Measurements from ENCODE around the gene MCUB.

The MCUB gene

DNA sequence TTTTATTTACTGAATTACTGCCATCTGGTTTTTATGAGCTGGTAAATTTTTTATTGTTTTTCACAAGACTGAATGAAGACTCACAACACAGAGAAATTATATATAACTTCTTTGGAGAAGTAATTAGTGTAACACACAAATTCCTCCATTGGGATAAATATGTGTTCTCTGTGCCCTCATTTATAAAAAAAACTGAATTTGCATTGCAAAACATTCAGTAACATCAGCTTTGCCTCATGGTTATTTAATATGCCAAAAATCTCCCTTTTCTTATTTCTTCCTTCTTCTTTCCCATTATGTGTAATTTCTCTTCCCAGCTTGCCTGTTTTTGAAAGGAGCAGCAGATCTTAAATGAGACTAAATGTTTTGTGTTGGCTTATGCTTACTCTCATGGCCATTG, 124.7 kb downstream of the MCUB start:
- Histone ChIP-seq H3K4me3 (ENCODE audit: severe bottlenecking) (no peak overlapping the region), H3K36me3 (ENCODE audit: low read depth) (peaks cover 14% of the 10 kb centered on the region), H3K9me3 (ENCODE audit: severe bottlenecking) (no peaks in the 10 kb centered on the region), H3K27ac (ENCODE audit: poor library complexity, severe bottlenecking) (no peak overlapping the region), H3K27me3 (ENCODE audit: insufficient read depth, poor library complexity, severe bottlenecking) (no peaks in the 10 kb centered on the region), H3K4me1 (ENCODE audit: insufficient read depth, poor library complexity, severe bottlenecking) (no peaks in the 10 kb centered on the region)
- DNase-seq (ENCODE audit: low spot score), result no peak
- no peak for TF ChIP-seq CTCF (IDR thresholded peaks at IDR 0.05; ENCODE audit: poor library complexity, severe bottlenecking)
- ATAC-seq (ENCODE audit: low read depth), result no peak

DNA sequence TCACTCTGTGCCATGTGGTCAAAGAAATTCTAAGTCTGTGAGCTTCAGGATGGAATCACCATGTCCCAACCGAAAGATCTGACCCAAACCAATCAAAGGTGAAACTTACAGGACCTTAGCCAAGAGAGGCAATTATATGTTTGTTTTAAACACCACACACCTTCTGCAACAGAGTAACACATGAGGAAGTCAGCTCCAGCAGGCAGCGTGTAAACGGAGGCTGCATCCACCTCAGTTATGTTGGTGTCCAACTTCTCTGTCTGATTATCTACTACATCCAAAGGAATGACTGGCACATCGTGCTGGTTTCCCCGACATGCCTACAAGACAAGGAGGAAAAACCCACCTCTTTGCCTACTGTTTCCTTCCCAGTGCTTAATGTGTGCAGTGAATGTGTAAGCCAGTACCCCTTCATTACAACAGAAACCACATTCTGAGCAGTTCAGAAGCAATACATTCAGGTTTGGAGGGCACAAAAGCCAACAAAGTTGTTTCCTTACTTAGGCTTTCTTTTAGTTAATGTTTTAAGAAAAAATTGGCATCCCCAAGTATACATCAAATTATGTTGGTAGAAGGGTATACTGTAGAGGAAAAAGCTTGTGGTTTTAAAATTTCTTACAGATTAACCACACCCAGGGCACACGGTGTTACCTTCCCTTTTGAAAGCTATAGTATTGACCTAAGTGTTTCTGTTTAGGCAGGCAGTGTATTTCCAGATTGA, 130.8 kb downstream of the MCUB start:
- Histone ChIP-seq H3K27me3 (ENCODE audit: insufficient read depth, poor library complexity, severe bottlenecking) (no peaks in the 10 kb centered on the region), H3K4me1 (ENCODE audit: insufficient read depth, poor library complexity, severe bottlenecking) (no peaks in the 10 kb centered on the region), H3K36me3 (ENCODE audit: low read depth) (peaks cover 28% of the 10 kb centered on the region), H3K27ac (ENCODE audit: poor library complexity, severe bottlenecking) (no peak overlapping the region), H3K9me3 (ENCODE audit: severe bottlenecking) (no peaks in the 10 kb centered on the region), H3K4me3 (ENCODE audit: severe bottlenecking) (no peak overlapping the region)
- ATAC-seq (ENCODE audit: low read depth) (no peak), DNase-seq (ENCODE audit: low spot score) (no peak)
- no peak for TF ChIP-seq CTCF (IDR thresholded peaks at IDR 0.05; ENCODE audit: poor library complexity, severe bottlenecking)

- DNase-seq (ENCODE audit: low spot score) (no peak), ATAC-seq (ENCODE audit: low read depth) (no peak)
- H3K36me3 ChIP-seq (ENCODE audit: low read depth), result peaks cover 28% of the 10 kb centered on the region
- no peaks in the 10 kb centered on the region for H3K27me3 ChIP-seq (ENCODE audit: insufficient read depth, poor library complexity, severe bottlenecking)
- no peak overlapping the region for H3K27ac ChIP-seq (ENCODE audit: poor library complexity, severe bottlenecking)
- no peaks in the 10 kb centered on the region for H3K9me3 ChIP-seq (ENCODE audit: severe bottlenecking)
- no peak overlapping the region for H3K4me3 ChIP-seq (ENCODE audit: severe bottlenecking)
- no peaks in the 10 kb centered on the region for H3K4me1 ChIP-seq (ENCODE audit: insufficient read depth, poor library complexity, severe bottlenecking)
- no peak for TF ChIP-seq CTCF (IDR thresholded peaks at IDR 0.05; ENCODE audit: poor library complexity, severe bottlenecking)
These were observed 131.4 kb downstream of the MCUB start for GRCh38 chr4:109691411-109691920.

GRCh38 chr4:109698656-109699055, 138.6 kb downstream of the MCUB start:
- DNase-seq (ENCODE audit: low spot score) (no peak), ATAC-seq (ENCODE audit: low read depth) (no peak)
- Histone ChIP-seq H3K9me3 (ENCODE audit: severe bottlenecking) (no peaks in the 10 kb centered on the region), H3K27ac (ENCODE audit: poor library complexity, severe bottlenecking) (no peak overlapping the region), H3K4me1 (ENCODE audit: insufficient read depth, poor library complexity, severe bottlenecking) (peaks cover 5% of the 10 kb centered on the region), H3K4me3 (ENCODE audit: severe bottlenecking) (no peak overlapping the region), H3K27me3 (ENCODE audit: insufficient read depth, poor library complexity, severe bottlenecking) (no peaks in the 10 kb centered on the region), H3K36me3 (ENCODE audit: low read depth) (peaks cover 5% of the 10 kb centered on the region; the same call in 1 of the 2 replicates)
- no peak for TF ChIP-seq CTCF (IDR thresholded peaks at IDR 0.05; ENCODE audit: poor library complexity, severe bottlenecking)
